ENCODE data around the gene LIM2.

DNA sequence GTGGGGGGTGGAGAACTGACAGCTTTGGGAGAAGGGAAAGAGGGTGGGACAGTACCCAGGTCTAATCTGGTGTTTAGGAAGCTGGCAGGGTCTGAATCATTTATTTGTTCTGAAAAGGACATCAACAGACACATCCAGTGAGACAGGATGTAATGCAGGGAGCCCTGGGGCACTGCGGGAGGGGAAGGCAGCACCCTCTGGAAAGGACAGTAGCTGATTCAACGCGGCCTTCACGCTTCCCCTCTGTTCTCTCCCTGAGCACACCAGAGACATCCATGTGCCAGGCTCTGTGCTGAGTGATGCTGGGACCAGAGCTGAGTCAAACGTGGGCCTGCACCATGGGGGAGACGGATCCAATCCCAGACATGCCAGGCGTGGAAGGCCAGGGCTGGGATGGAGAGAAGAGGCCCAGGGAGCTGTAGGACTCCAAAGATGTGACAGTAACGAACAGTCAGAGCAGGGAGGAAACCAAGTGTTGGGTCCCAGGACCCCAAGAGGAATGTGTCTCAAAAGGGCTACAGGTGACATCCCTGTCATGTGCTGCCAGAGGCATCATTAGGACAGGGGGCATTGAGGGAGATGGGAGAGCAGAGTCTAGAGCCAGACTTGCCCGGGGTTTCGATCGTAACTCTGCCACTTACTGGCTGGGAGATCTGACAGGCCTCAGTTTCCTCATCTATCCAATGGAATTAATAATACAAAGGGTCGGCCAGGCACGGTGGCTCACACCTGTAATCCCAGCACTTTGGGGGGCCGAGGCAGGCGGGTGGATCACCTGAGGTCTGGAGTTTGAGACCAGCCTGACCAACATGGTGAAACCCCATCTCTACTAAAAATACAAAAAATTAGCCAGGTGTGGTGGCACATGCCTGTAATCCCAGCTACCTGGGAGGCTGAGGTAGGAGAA lies 23.3 kb downstream of the LIM2 start:
- TF ChIP-seq, protein P1, sequence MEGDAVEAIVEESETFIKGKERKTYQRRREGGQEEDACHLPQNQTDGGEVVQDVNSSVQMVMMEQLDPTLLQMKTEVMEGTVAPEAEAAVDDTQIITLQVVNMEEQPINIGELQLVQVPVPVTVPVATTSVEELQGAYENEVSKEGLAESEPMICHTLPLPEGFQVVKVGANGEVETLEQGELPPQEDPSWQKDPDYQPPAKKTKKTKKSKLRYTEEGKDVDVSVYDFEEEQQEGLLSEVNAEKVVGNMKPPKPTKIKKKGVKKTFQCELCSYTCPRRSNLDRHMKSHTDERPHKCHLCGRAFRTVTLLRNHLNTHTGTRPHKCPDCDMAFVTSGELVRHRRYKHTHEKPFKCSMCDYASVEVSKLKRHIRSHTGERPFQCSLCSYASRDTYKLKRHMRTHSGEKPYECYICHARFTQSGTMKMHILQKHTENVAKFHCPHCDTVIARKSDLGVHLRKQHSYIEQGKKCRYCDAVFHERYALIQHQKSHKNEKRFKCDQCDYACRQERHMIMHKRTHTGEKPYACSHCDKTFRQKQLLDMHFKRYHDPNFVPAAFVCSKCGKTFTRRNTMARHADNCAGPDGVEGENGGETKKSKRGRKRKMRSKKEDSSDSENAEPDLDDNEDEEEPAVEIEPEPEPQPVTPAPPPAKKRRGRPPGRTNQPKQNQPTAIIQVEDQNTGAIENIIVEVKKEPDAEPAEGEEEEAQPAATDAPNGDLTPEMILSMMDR (conservative IDR thresholded peaks at IDR 0.05; ENCODE audit: low read depth, low read length), result no peak
- TF ChIP-seq SMC3 (IDR thresholded peaks at IDR 0.05; ENCODE audit: low read depth, low read length), result no peak
- no peak for TF ChIP-seq POLR2A (IDR thresholded peaks at IDR 0.05; ENCODE audit: low read depth, low read length)
- no peak for TF ChIP-seq CEBPB (IDR thresholded peaks at IDR 0.05; ENCODE audit: low read depth, low read length)
- TF ChIP-seq, protein P2, sequence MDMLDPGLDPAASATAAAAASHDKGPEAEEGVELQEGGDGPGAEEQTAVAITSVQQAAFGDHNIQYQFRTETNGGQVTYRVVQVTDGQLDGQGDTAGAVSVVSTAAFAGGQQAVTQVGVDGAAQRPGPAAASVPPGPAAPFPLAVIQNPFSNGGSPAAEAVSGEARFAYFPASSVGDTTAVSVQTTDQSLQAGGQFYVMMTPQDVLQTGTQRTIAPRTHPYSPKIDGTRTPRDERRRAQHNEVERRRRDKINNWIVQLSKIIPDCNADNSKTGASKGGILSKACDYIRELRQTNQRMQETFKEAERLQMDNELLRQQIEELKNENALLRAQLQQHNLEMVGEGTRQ (IDR thresholded peaks at IDR 0.05; ENCODE audit: low read depth, low read length), result no peak
- TF ChIP-seq BHLHE40 (IDR thresholded peaks at IDR 0.05; ENCODE audit: low read depth, low read length), result no peak
- no peak for TF ChIP-seq RCOR1 (IDR thresholded peaks at IDR 0.05; ENCODE audit: insufficient replicate concordance, low read length)
- no peak for TF ChIP-seq RAD21 (IDR thresholded peaks at IDR 0.05; ENCODE audit: low read length)

Measured in IMR-90 (cell line).